CD14-positive monocyte (primary cell): ENCODE results near the gene RCAN3. TPM values are rescaled to one million over a fixed set of nuclear protein-coding genes. Genes with fewer than 3 reads are reported as not detected.
"Not testable (repeated sequence)": the region's sequence is repeated elsewhere in the genome, so short reads cannot be mapped to it uniquely, and the experiment has no call there.

Experiments
- DNase-seq, 3 donors: peaks; one replicate each; pipeline ENCODE4 v3.0.0-alpha.2; 2011 to 2022
- H2AFZ ChIP-seq: 2 replicates; pipeline ENCODE4 v1.6.0; 2012; ENCODE audit warnings: mild to moderate bottlenecking, low read depth, low read length, inconsistent platforms; ENCODE audit not compliant: insufficient read depth, poor library complexity, severe bottlenecking
- H3K27ac ChIP-seq, 2 donors: 1 replicate in 1 of 2; 2 replicates in 1 of 2; pipeline ENCODE4 v1.5.1; 2012 to 2013; ENCODE audit warnings: low read length in 2 of 2, control low read depth in 1 of 2, inconsistent platforms in 1 of 2, low read depth in 1 of 2, mild to moderate bottlenecking in 1 of 2
- H3K27me3 ChIP-seq, 2 donors: one replicate each; pipeline versions ENCODE4 v1.6.0 to v1.6.1; 2011 to 2013; ENCODE audit warnings: low read length in 2 of 2; ENCODE audit not compliant: control insufficient read depth in 2 of 2, insufficient read depth in 2 of 2
- H3K36me3 ChIP-seq, 2 donors: replicated peaks in 1 of 2; 1 replicate in 1 of 2; 2 replicates in 1 of 2; pipeline versions ENCODE4 v1.5.1 to v1.6.1; 2012 to 2013; ENCODE audit warnings: low read length in 2 of 2, control low read depth in 1 of 2, inconsistent platforms in 1 of 2, mild to moderate bottlenecking in 1 of 2; ENCODE audit not compliant: insufficient read depth in 2 of 2, control insufficient read depth in 1 of 2
- H3K4me1 ChIP-seq, 2 donors: 1 replicate in 1 of 2; 2 replicates in 1 of 2; pipeline versions ENCODE4 v1.5.1 to v1.6.1; 2012 to 2013; ENCODE audit warnings: low read length in 2 of 2, control low read depth in 1 of 2, inconsistent platforms in 1 of 2, mild to moderate bottlenecking in 1 of 2, moderate library complexity in 1 of 2; ENCODE audit not compliant: insufficient read depth in 2 of 2, control insufficient read depth in 1 of 2
- H3K4me2 ChIP-seq: replicated peaks from 2 replicates; pipeline ENCODE3; 2012; ENCODE audit warnings: low read length, moderate library complexity, mild to moderate bottlenecking; ENCODE audit not compliant: poor library complexity, severe bottlenecking; ENCODE audit errors: extremely low read depth
- H3K4me3 ChIP-seq, 3 experiments: fragments of 200-600 bp in 1 of 3; sonication (generic) in 1 of 3; replicated peaks in 1 of 3; 1 replicate in 2 of 3; 2 replicates in 1 of 3; pipeline ENCODE4 v1.5.1; 2011 to 2013; ENCODE audit warnings: low read length in 3 of 3, mild to moderate bottlenecking in 3 of 3, control low read depth in 2 of 3, low read depth in 2 of 3, inconsistent platforms in 1 of 3, moderate library complexity in 1 of 3
- H3K79me2 ChIP-seq: 2 replicates; pipeline ENCODE4 v1.6.0; 2012; ENCODE audit warnings: mild to moderate bottlenecking, control low read depth, inconsistent platforms, low read length, moderate library complexity; ENCODE audit not compliant: insufficient read depth
- H3K9ac ChIP-seq: 2 replicates; pipeline ENCODE4 v1.6.0; 2017; ENCODE audit warnings: low read length, mild to moderate bottlenecking; ENCODE audit not compliant: insufficient read depth, poor library complexity, severe bottlenecking
- H3K9me3 ChIP-seq, 2 donors: replicated peaks in 1 of 2; 1 replicate in 1 of 2; 2 replicates in 1 of 2; pipeline versions ENCODE4 v1.5.1 to v1.6.1; 2012 to 2013; ENCODE audit warnings: low read length in 2 of 2, control low read depth in 1 of 2; ENCODE audit not compliant: control insufficient read depth in 1 of 2, insufficient read depth in 1 of 2
- H4K20me1 ChIP-seq: 2 replicates; pipeline ENCODE4 v1.6.0; 2012; ENCODE audit warnings: mild to moderate bottlenecking, low read length, control low read depth, moderate library complexity; ENCODE audit not compliant: insufficient read depth
- H3K27ac Mint-ChIP-seq, 7 donors: one replicate each; pipeline ENCODE4 v1.8.0; 2020; ENCODE audit warnings: mild to moderate bottlenecking in 7 of 7, mixed read lengths in 7 of 7, moderate library complexity in 6 of 7, inconsistent platforms in 2 of 7
- H3K27me3 Mint-ChIP-seq, 3 donors: one replicate each; pipeline ENCODE4 v1.8.0; 2021 to 2022; ENCODE audit warnings: low read depth in 3 of 3, mild to moderate bottlenecking in 3 of 3, mixed read lengths in 3 of 3, moderate library complexity in 3 of 3, inconsistent platforms in 1 of 3
- H3K36me3 Mint-ChIP-seq, 2 donors: one replicate each; pipeline ENCODE4 v1.8.0; 2020; ENCODE audit warnings: mixed read lengths in 2 of 2, inconsistent platforms in 1 of 2, mild to moderate bottlenecking in 1 of 2
- H3K4me1 Mint-ChIP-seq: one replicate; pipeline ENCODE4 v1.8.0; 2020; ENCODE audit warnings: mild to moderate bottlenecking, mixed read lengths
- H3K4me3 Mint-ChIP-seq, 2 donors: one replicate each; pipeline ENCODE4 v1.8.0; 2020; ENCODE audit warnings: mild to moderate bottlenecking in 2 of 2, mixed read lengths in 2 of 2, moderate library complexity in 1 of 2
- H3K9me3 Mint-ChIP-seq, 7 donors: one replicate each; pipeline ENCODE4 v1.8.0; 2020 to 2022; ENCODE audit warnings: mixed read lengths in 7 of 7, mild to moderate bottlenecking in 6 of 7, moderate library complexity in 6 of 7, inconsistent platforms in 2 of 7
- WGBS: methylation state at CpG from one replicate; pipeline ENCODE4 v1.1.5; 2013; ENCODE audit warnings: missing lambda C conversion rate; ENCODE audit not compliant: insufficient coverage; 5-methylcytosine and 5-hydroxymethylcytosine counted together
- intact Hi-C, 2 donors: fragments of 100-400 bp; cut with micrococcal nuclease; formaldehyde crosslinking; loops; one replicate each; pipeline versions ENCODE4 v1.15.0 to v1.15.1; 2023
- polyA plus RNA-seq, 3 donors: library from polyadenylated mRNA; depleted of rRNA in 1 of 3; unstranded in 2 of 3; stranded (reverse) in 1 of 3; fragments of 300-500 nt in 2 of 3; fragments of >200 nt in 1 of 3; fragmentation: Illumina TruSeq in 2 of 3; gene quantifications; 1 replicate in 2 of 3; 2 replicates in 1 of 3; pipeline ENCODE4 v1.2.3, GENCODE V29; 2012 to 2021
- TF ChIP-seq, protein P1 (sequence below): fragments of 200-600 bp; IDR thresholded peaks from one replicate; pipeline ENCODE4 v1.8.0; 2022; ENCODE audit warnings: antibody characterized with exemption, mild to moderate bottlenecking

RCAN3 gene
- polyA plus RNA-seq, 3 donors = 7.1 to 9.1 (median 8.8) TPM

DNA sequence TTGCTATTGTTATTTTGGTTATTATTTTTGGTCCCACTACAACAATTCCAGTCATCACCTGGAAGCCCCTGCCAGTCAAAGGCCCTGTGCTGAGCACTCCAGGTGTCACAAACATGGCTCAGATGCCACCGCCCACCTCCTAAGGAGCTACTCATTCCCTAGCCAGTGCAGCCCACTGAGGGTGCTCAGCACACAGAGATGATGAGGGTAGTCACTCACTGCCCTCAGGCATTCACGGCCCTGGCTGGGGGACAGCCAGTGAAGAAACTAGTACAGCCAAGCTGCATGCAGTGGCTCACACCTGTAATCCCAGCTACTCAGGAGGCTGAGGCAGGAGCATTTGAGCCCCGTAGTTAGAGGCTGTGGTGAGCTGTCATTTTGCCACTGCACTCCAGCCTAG, 44.8 kb upstream of the RCAN3 start:
- Histone ChIP-seq H3K36me3 (peaks cover 37 to 76% of the 10 kb centered on the region in 2 donors), H3K4me1 (peaks cover 12 to 21% of the 10 kb centered on the region in 2 donors), H3K4me3 (no peak overlapping the region), H3K4me2 (no peak overlapping the region), H3K9me3 (peaks cover 9 to 10% of the 10 kb centered on the region in 2 donors), H3K27ac (no peak overlapping the region), H4K20me1 (no peaks in the 10 kb centered on the region), H3K79me2 (no peaks in the 10 kb centered on the region), H2AFZ (no peak overlapping the region), H3K27me3 (no peaks in the 10 kb centered on the region), H3K9ac (no peak overlapping the region)
- H3K9me3 Mint-ChIP-seq = peaks cover 8 to 17% (median 13%) of the 10 kb centered on the region in 7 donors
- peaks cover 18% of the 10 kb centered on the region for H3K4me1 Mint-ChIP-seq
- no peak overlapping the region for H3K4me3 Mint-ChIP-seq
- TF ChIP-seq, protein P1, sequence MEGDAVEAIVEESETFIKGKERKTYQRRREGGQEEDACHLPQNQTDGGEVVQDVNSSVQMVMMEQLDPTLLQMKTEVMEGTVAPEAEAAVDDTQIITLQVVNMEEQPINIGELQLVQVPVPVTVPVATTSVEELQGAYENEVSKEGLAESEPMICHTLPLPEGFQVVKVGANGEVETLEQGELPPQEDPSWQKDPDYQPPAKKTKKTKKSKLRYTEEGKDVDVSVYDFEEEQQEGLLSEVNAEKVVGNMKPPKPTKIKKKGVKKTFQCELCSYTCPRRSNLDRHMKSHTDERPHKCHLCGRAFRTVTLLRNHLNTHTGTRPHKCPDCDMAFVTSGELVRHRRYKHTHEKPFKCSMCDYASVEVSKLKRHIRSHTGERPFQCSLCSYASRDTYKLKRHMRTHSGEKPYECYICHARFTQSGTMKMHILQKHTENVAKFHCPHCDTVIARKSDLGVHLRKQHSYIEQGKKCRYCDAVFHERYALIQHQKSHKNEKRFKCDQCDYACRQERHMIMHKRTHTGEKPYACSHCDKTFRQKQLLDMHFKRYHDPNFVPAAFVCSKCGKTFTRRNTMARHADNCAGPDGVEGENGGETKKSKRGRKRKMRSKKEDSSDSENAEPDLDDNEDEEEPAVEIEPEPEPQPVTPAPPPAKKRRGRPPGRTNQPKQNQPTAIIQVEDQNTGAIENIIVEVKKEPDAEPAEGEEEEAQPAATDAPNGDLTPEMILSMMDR = no peak
- WGBS = 100% methylated on average over 2 of the region's 3 CpGs
- H3K27ac Mint-ChIP-seq = no peak overlapping the region
- peaks cover 77 to 85% of the 10 kb centered on the region in 2 donors for H3K36me3 Mint-ChIP-seq
- no peak for DNase-seq
- H3K27me3 Mint-ChIP-seq = peaks cover 0 to 1% (median 0%) of the 10 kb centered on the region in 3 donors
- intact Hi-C loops = no loop called here

DNA sequence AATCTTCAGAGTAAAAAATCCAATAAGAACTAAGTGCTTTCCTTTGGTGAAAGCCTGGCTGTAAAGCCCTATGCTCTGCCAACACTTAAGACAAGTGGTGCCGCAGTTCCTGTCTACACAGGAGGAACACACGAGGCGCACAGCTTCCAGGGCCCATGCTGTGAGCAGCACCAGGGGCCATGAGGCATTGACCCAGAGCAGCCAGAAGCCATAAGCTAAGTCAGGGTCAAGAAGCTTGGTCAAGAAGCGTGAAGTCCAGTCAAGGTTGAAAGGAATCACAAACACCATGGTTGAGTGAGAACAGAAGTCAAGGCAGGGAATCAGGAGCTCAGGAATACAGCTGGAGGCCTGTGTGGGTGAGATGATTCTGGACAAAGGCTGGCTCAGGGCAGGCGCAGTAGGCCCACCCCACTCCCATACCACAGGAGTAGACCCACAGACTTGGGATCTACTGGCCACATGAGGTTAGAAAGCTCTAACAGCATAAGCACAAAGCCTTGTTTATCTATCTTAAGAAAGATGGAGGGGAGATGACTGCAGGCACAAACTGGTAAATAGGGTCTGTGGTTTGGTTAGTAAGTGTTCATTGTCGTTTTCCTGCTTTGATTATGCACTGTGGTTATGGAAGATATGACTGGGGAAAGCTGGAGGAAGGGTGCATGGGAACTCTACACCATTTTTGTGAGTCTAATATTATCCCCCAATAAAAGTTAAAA, 42.9 kb upstream of the RCAN3 start:
- Mint-ChIP-seq H3K4me3 (no peak overlapping the region), H3K36me3 (peaks cover 73 to 76% of the 10 kb centered on the region in 2 donors), H3K27ac (peak overlapping the region in 1 of 7 donors; percentile 78), H3K9me3 (peaks cover 8 to 17% (median 13%) of the 10 kb centered on the region in 7 donors), H3K4me1 (peaks cover 8% of the 10 kb centered on the region), H3K27me3 (peaks cover 0 to 1% (median 0%) of the 10 kb centered on the region in 3 donors)
- Histone ChIP-seq H2AFZ (no peak overlapping the region), H3K4me1 (peaks cover 4 to 8% of the 10 kb centered on the region in 2 donors), H3K4me3 (no peak overlapping the region), H3K27me3 (no peaks in the 10 kb centered on the region), H3K4me2 (no peak overlapping the region), H3K36me3 (peaks cover 37 to 74% of the 10 kb centered on the region in 2 donors), H4K20me1 (no peaks in the 10 kb centered on the region), H3K27ac (no peak overlapping the region), H3K79me2 (no peaks in the 10 kb centered on the region), H3K9me3 (peaks cover 9 to 10% of the 10 kb centered on the region in 2 donors), H3K9ac (no peak overlapping the region)
- WGBS = 98% methylated on average over 4 of the region's 6 CpGs
- DNase-seq = no peak
- TF ChIP-seq, protein P1 = no peak
- intact Hi-C loops = no loop called here

DNA sequence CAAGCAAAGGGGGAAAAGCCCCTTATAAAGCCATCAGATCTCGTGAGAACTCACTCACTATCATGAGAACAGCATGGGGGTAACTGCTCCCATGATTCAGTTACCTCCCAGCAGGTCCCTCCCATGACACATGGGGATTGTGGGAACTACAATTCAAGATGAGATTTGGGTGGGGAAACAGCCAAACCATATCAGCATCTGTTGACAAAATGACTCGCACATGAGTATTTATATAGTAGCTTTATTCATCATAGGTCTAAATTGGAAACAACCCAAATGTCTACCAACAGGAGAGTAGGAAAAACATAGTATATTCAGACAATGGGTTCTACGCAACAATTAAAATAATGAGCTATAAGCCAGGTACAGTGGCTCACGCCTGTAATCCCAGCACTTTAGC, 40.5 kb upstream of the RCAN3 start:
- H3K4me2 ChIP-seq, H3K27me3 Mint-ChIP-seq, intact Hi-C loops, H3K27ac ChIP-seq, DNase-seq, H4K20me1 ChIP-seq, H3K9ac ChIP-seq, H2AFZ ChIP-seq, H3K4me3 ChIP-seq, H3K4me3 Mint-ChIP-seq, H3K79me2 ChIP-seq, H3K27me3 ChIP-seq: not testable (repeated sequence)
- Histone ChIP-seq H3K9me3 (peaks cover 9 to 10% of the 10 kb centered on the region in 2 donors), H3K36me3 (peaks cover 29 to 56% of the 10 kb centered on the region in 2 donors), H3K4me1 (peaks cover 3 to 24% of the 10 kb centered on the region in 2 donors)
- Mint-ChIP-seq H3K4me1 (peaks cover 24% of the 10 kb centered on the region), H3K36me3 (peaks cover 57 to 61% of the 10 kb centered on the region in 2 donors), H3K9me3 (peaks cover 8 to 17% (median 13%) of the 10 kb centered on the region in 7 donors), H3K27ac (peak overlapping the region in 1 of 7 donors; percentile 11)
- WGBS = 80% methylated on average over 2 of the region's 4 CpGs
